HepG2 (cell line): ENCODE data around the gene RBBP8NL. TPM values are rescaled to one million over a fixed set of nuclear protein-coding genes. Genes with fewer than 3 reads are reported as not detected.

ENCODE experiments used
- ARNT ChIP-seq: fragments of 450-650 bp; IDR thresholded peaks from 2 replicates; pipeline ENCODE4 v1.6.1; 2017
- CHCHD3 ChIP-seq: sonication (generic); formaldehyde crosslinking; IDR thresholded peaks from 2 replicates; pipeline ENCODE4 v1.8.0; 2022; ENCODE audit warnings: mild to moderate bottlenecking, missing genetic modification reagents, moderate library complexity
- DMAP1 ChIP-seq: IDR thresholded peaks from 2 replicates; pipeline ENCODE4 v1.6.1; 2016
- GABPB1 ChIP-seq: IDR thresholded peaks from 2 replicates; pipeline ENCODE4 v1.6.1; 2016; ENCODE audit warnings: mild to moderate bottlenecking, missing genetic modification reagents, moderate library complexity, missing compliant biosample characterization
- GPN1 ChIP-seq: sonication (generic); formaldehyde crosslinking; IDR thresholded peaks from 2 replicates; pipeline ENCODE4 v1.5.1; 2020; ENCODE audit warnings: missing genetic modification reagents, borderline replicate concordance
- HCFC1 ChIP-seq: fragments of 150-350 bp; IDR thresholded peaks from 2 replicates; pipeline ENCODE4 v1.6.1; 2014; ENCODE audit warnings: low read depth, low read length
- HNRNPLL ChIP-seq: fragments of 200-400 bp; formaldehyde crosslinking; IDR thresholded peaks from 2 replicates; pipeline ENCODE4 v1.6.1; 2017; ENCODE audit warnings: mild to moderate bottlenecking, low read depth, low read length; ENCODE audit not compliant: poor library complexity, severe bottlenecking
- IRX3 ChIP-seq: sonication (generic); formaldehyde crosslinking; IDR thresholded peaks from 2 replicates; pipeline ENCODE4 v1.8.1; 2023; ENCODE audit warnings: mild to moderate bottlenecking, low read depth, missing genetic modification reagents, borderline replicate concordance
- MXD4 ChIP-seq: IDR thresholded peaks from 2 replicates; pipeline ENCODE4 v1.6.1; 2016; ENCODE audit warnings: mild to moderate bottlenecking, missing biosample characterization, missing genetic modification reagents
- STAT5B ChIP-seq: sonication (generic); formaldehyde crosslinking; IDR thresholded peaks from 2 replicates; pipeline ENCODE4 v1.4.0; 2020; ENCODE audit warnings: missing genetic modification reagents
- THYN1 ChIP-seq: sonication (generic); formaldehyde crosslinking; IDR thresholded peaks from 2 replicates; pipeline ENCODE4 v1.8.1; 2023; ENCODE audit warnings: low read depth, mild to moderate bottlenecking, moderate library complexity, missing genetic modification reagents, borderline replicate concordance
- U2AF2 ChIP-seq: fragments of 200-400 bp; formaldehyde crosslinking; IDR thresholded peaks from 2 replicates; pipeline ENCODE4 v1.6.1; 2017; ENCODE audit warnings: low read depth, mild to moderate bottlenecking, low read length
- ZFP36 ChIP-seq: fragments of 150-350 bp; IDR thresholded peaks from 2 replicates; pipeline ENCODE4 v1.6.1; 2018; ENCODE audit warnings: borderline replicate concordance, low read length, low read depth; ENCODE audit not compliant: partially characterized antibody
- ZFY ChIP-seq: sonication (generic); formaldehyde crosslinking; IDR thresholded peaks from 2 replicates; pipeline ENCODE4 v1.4.0; 2020; ENCODE audit warnings: missing genetic modification reagents
- ZNF550 ChIP-seq: sonication (generic); formaldehyde crosslinking; IDR thresholded peaks from 2 replicates; pipeline ENCODE4 v1.4.0; 2020; ENCODE audit warnings: mild to moderate bottlenecking, missing genetic modification reagents, borderline replicate concordance
- ZNF570 ChIP-seq: sonication (generic); formaldehyde crosslinking; IDR thresholded peaks from 2 replicates; pipeline ENCODE4 v1.4.0; 2020; ENCODE audit warnings: mild to moderate bottlenecking, missing genetic modification reagents, borderline replicate concordance
- ZNF737 ChIP-seq: sonication (generic); formaldehyde crosslinking; IDR thresholded peaks from 2 replicates; pipeline ENCODE4 v1.5.0; 2020; ENCODE audit warnings: missing genetic modification reagents, mild to moderate bottlenecking, borderline replicate concordance
- ZNF776 ChIP-seq: sonication (generic); formaldehyde crosslinking; IDR thresholded peaks from 2 replicates; pipeline ENCODE4 v1.4.0; 2020; ENCODE audit warnings: mild to moderate bottlenecking, missing genetic modification reagents
- ZNF850 ChIP-seq: sonication (generic); formaldehyde crosslinking; conservative IDR thresholded peaks from 2 replicates; pipeline ENCODE4 v1.9.0; 2021; ENCODE audit warnings: mild to moderate bottlenecking, missing genetic modification reagents
- polyA plus RNA-seq, 8 experiments: library from polyadenylated mRNA; depleted of rRNA in 3 of 8; stranded (reverse) in 7 of 8; unstranded in 1 of 8; fragments of >200 nt; fragmentation: Illumina TruSeq in 4 of 8; extraction: Trizol in 4 of 8; gene quantifications; 2 replicates each; pipeline versions ENCODE4 v1.2.1 to v1.2.3, GENCODE V29; 2011 to 2016; ENCODE audit warnings: low read depth in 4 of 8, missing spikeins in 1 of 8, mixed read lengths in 1 of 8; ENCODE audit not compliant: insufficient read depth in 1 of 8
- total RNA-seq, 5 experiments: library from RNA; depleted of rRNA; stranded (reverse); fragments of >200 nt; fragmentation: Illumina TruSeq; extraction: Trizol; gene quantifications; 2 replicates each; pipeline ENCODE4 v1.2.3, GENCODE V29; 2016; ENCODE audit warnings: low read depth in 1 of 5
- TF ChIP-seq, protein P1 (sequence below): sonication (generic); formaldehyde crosslinking; conservative IDR thresholded peaks from 2 replicates; pipeline ENCODE4 v1.8.0; 2022; ENCODE audit warnings: missing genetic modification reagents
- TF ChIP-seq, protein P2 (sequence below): sonication (generic); formaldehyde crosslinking; IDR thresholded peaks from 2 replicates; pipeline ENCODE4 v1.4.0; 2020; ENCODE audit warnings: missing genetic modification reagents
- TF ChIP-seq, protein P3 (sequence below): sonication (generic); formaldehyde crosslinking; IDR thresholded peaks from 2 replicates; pipeline ENCODE4 v1.4.0; 2020; ENCODE audit warnings: missing genetic modification reagents
- TF ChIP-seq, protein P4 (sequence below): sonication (generic); formaldehyde crosslinking; IDR thresholded peaks from 2 replicates; pipeline ENCODE4 v1.5.0; 2020; ENCODE audit warnings: mild to moderate bottlenecking, missing genetic modification reagents, moderate library complexity
- TF ChIP-seq, protein P5 (sequence below): sonication (generic); formaldehyde crosslinking; IDR thresholded peaks from 2 replicates; pipeline ENCODE4 v1.8.1; 2023; ENCODE audit warnings: mild to moderate bottlenecking, missing genetic modification reagents

The RBBP8NL gene
- total and polyA plus RNA-seq, 2 of the 13 experiments (the other 11 are each of a cell fraction or from before 2014, with no cell fraction given), result 0.69 to 0.86 TPM

DNA sequence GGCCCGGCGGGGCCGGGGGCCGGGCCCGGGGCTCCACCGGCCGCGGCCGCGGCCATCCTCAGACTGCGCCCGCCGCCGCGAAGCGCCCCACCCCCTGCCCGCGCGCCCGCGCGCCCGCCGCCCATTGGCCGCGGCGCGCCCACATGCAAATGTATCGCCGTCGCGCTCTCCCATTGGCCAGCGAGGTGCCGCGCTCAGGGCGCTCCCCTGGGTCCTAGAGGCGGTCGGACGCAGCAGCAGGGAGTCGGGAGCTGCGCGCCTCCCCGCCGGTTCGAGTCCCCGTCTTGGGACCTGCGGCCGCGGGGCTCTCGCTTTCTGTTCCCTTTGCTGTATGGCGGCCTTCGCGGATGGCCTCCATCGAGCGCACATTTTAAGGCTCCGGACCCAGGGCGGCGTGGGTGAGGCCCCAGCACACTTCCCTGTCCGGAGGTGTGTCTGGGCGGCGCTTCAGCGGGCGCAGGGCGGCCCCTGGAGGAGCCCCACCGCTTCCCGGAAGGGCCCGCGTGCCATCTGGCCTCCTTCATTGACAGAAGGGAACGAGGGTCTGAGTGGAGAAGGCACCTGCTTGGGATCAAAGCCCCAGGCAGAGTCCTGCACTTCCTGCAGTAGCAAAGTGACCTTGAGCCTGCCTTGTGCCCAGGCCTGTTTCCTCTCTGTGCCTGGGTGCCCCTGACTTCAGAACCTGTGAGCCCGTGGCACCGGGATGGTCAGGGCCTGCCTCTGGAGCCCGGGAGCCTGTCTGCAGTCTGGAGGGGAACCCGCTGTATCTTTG lies 19.9 kb downstream of the RBBP8NL start, which contains the start of gene CABLES2 (continued):
- TF ChIP-seq, protein P1, sequence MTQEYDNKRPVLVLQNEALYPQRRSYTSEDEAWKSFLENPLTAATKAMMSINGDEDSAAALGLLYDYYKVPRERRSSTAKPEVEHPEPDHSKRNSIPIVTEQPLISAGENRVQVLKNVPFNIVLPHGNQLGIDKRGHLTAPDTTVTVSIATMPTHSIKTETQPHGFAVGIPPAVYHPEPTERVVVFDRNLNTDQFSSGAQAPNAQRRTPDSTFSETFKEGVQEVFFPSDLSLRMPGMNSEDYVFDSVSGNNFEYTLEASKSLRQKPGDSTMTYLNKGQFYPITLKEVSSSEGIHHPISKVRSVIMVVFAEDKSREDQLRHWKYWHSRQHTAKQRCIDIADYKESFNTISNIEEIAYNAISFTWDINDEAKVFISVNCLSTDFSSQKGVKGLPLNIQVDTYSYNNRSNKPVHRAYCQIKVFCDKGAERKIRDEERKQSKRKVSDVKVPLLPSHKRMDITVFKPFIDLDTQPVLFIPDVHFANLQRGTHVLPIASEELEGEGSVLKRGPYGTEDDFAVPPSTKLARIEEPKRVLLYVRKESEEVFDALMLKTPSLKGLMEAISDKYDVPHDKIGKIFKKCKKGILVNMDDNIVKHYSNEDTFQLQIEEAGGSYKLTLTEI (CRISPR knock-in tag), result no peak
- TF ChIP-seq, protein P2, sequence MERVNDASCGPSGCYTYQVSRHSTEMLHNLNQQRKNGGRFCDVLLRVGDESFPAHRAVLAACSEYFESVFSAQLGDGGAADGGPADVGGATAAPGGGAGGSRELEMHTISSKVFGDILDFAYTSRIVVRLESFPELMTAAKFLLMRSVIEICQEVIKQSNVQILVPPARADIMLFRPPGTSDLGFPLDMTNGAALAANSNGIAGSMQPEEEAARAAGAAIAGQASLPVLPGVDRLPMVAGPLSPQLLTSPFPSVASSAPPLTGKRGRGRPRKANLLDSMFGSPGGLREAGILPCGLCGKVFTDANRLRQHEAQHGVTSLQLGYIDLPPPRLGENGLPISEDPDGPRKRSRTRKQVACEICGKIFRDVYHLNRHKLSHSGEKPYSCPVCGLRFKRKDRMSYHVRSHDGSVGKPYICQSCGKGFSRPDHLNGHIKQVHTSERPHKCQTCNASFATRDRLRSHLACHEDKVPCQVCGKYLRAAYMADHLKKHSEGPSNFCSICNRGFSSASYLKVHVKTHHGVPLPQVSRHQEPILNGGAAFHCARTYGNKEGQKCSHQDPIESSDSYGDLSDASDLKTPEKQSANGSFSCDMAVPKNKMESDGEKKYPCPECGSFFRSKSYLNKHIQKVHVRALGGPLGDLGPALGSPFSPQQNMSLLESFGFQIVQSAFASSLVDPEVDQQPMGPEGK (CRISPR knock-in tag), result peak; percentile 73
- peak; percentile 27; the same call in 1 of the 2 replicates for TF ChIP-seq STAT5B
- TF ChIP-seq ZNF737, result no peak
- no peak for TF ChIP-seq U2AF2
- TF ChIP-seq IRX3 (CRISPR knock-in tag), result peak; percentile 92; the same call in 1 of the 2 replicates
- TF ChIP-seq THYN1 (CRISPR knock-in tag), result no peak
- peak; percentile 71 for TF ChIP-seq MXD4 (CRISPR knock-in tag)
- no peak for TF ChIP-seq ZNF850 (CRISPR knock-in tag)
- TF ChIP-seq, protein P3, sequence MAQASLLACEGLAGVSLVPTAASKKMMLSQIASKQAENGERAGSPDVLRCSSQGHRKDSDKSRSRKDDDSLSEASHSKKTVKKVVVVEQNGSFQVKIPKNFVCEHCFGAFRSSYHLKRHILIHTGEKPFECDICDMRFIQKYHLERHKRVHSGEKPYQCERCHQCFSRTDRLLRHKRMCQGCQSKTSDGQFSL (CRISPR knock-in tag), result peak; percentile 80
- TF ChIP-seq HNRNPLL, result no peak
- TF ChIP-seq ARNT, result no peak
- TF ChIP-seq CHCHD3 (CRISPR knock-in tag), result peak; percentile 98
- TF ChIP-seq, protein P4, sequence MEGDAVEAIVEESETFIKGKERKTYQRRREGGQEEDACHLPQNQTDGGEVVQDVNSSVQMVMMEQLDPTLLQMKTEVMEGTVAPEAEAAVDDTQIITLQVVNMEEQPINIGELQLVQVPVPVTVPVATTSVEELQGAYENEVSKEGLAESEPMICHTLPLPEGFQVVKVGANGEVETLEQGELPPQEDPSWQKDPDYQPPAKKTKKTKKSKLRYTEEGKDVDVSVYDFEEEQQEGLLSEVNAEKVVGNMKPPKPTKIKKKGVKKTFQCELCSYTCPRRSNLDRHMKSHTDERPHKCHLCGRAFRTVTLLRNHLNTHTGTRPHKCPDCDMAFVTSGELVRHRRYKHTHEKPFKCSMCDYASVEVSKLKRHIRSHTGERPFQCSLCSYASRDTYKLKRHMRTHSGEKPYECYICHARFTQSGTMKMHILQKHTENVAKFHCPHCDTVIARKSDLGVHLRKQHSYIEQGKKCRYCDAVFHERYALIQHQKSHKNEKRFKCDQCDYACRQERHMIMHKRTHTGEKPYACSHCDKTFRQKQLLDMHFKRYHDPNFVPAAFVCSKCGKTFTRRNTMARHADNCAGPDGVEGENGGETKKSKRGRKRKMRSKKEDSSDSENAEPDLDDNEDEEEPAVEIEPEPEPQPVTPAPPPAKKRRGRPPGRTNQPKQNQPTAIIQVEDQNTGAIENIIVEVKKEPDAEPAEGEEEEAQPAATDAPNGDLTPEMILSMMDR, result peak; percentile 50
- peak; percentile 83 for TF ChIP-seq GABPB1
- no peak for TF ChIP-seq ZFY (CRISPR knock-in tag)
- peak; percentile 86; the same call in 1 of the 2 replicates for TF ChIP-seq ZNF570 (CRISPR knock-in tag)
- TF ChIP-seq, protein P5, sequence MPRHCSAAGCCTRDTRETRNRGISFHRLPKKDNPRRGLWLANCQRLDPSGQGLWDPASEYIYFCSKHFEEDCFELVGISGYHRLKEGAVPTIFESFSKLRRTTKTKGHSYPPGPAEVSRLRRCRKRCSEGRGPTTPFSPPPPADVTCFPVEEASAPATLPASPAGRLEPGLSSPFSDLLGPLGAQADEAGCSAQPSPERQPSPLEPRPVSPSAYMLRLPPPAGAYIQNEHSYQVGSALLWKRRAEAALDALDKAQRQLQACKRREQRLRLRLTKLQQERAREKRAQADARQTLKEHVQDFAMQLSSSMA (CRISPR knock-in tag), result no peak
- no peak for TF ChIP-seq HCFC1
- TF ChIP-seq DMAP1 (CRISPR knock-in tag), result no peak
- TF ChIP-seq ZNF550, result no peak
- TF ChIP-seq ZFP36, result no peak
- 0 out of 2 replicates have a peak, but pooled peaks have one; percentile 49 for TF ChIP-seq GPN1
- TF ChIP-seq ZNF776, result peak; percentile 79; the same call in 1 of the 2 replicates
